Measurements from ENCODE around the gene PHETA2. TPM values are rescaled to one million over a fixed set of nuclear protein-coding genes. Genes with fewer than 3 reads are reported as not detected.
"Not testable (repeated sequence)": the region's sequence is repeated elsewhere in the genome, so short reads cannot be mapped to it uniquely, and the experiment has no call there.

The PHETA2 gene
- total RNA-seq, 4 donors from 2014 or later = 6.3 to 14.5 (median 9.5) TPM

- Histone ChIP-seq H3K27ac (peak within 1 kb of the TSS; percentile 90 to 96 (median 92)), H3K4me1 (peaks cover 25 to 64% (median 26%) of the 10 kb centered on the region in 3 donors), H3K4me3 (peak within 1 kb of the TSS; percentile 51 to 84 (median 68)), H3K9me3 (no peaks in the 10 kb centered on the region), H3K27me3 (no peaks in the 10 kb centered on the region), H3K36me3 (peaks cover 8 to 30% (median 11%) of the 10 kb centered on the region in 3 donors)
- intact Hi-C loops (cut with DNase I) = no loop called here
- TF ChIP-seq, protein P1, sequence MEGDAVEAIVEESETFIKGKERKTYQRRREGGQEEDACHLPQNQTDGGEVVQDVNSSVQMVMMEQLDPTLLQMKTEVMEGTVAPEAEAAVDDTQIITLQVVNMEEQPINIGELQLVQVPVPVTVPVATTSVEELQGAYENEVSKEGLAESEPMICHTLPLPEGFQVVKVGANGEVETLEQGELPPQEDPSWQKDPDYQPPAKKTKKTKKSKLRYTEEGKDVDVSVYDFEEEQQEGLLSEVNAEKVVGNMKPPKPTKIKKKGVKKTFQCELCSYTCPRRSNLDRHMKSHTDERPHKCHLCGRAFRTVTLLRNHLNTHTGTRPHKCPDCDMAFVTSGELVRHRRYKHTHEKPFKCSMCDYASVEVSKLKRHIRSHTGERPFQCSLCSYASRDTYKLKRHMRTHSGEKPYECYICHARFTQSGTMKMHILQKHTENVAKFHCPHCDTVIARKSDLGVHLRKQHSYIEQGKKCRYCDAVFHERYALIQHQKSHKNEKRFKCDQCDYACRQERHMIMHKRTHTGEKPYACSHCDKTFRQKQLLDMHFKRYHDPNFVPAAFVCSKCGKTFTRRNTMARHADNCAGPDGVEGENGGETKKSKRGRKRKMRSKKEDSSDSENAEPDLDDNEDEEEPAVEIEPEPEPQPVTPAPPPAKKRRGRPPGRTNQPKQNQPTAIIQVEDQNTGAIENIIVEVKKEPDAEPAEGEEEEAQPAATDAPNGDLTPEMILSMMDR (IDR thresholded peaks at IDR 0.05) = no peak
- TF ChIP-seq POLR2A (IDR thresholded peaks at IDR 0.05) = peak in 3 of 4 donors; percentile 62 to 90 (median 70)
- peak; percentile 80 for DNase-seq
- 0 to 1% methylated on average over 8 to 22 of the region's 56 CpGs for WGBS, 2 donors
Observed at GRCh38 chr22:42070517-42071422, 3.3 kb upstream of the PHETA2 start, which contains the start of gene NAGA. Gene NAGA, minus strand, starts transcription at chr22:42070812. Its CDS starts 515 bp downstream, at chr22:42070297.

GRCh38 chr22:42071508-42071907 is 2.5 kb upstream of the PHETA2 start:
- DNase-seq = not testable (repeated sequence)
- Histone ChIP-seq H3K4me3 (peak overlapping the region in 3 of 4 donors; percentile 65 to 84 (median 70)), H3K4me1 (peaks cover 25 to 64% (median 26%) of the 10 kb centered on the region in 3 donors)

DNA sequence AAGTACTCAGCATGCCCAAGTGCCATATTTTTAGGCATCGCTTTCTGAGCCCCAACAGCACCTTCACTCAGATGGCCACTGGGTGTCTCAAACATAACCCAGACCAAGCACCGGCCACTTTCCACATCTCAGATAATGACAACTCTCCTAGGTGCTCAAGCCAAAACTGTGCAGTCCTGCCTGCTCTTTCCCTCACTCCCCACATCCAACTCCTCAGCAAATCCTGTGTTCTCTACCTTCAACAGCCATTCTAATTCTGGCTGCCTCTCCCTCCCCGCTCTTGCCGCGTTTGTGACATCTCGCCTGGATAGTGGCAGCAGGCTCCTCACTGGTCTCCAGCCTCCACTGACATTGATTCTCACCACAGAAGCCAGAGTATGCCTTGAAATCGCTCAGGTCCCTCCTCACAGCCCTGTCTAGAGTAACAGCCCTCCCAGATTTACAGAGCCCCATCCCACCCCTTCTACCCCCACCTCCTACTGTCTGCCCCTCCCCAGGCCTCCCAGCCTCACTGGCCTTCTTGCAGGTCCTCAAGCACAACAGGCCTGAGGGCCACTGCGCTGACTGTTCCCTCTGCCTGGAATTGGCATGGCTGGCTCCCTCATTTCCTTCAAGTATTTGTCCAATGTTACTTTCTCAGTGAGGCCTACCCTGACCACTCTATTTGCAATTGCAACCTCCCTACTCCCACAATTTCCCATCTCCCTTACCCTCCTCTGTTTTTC is 1.3 kb upstream of the PHETA2 start:
- no peaks in the 10 kb centered on the region for H3K9me3 ChIP-seq
- H3K4me1 ChIP-seq = peaks cover 25 to 73% (median 26%) of the 10 kb centered on the region in 3 donors
- no peak for DNase-seq
- 80 to 87% methylated on average over 8 of the region's 8 CpGs for WGBS, 2 donors
- TF ChIP-seq, protein P1 (IDR thresholded peaks at IDR 0.05) = no peak
- TF ChIP-seq POLR2A (IDR thresholded peaks at IDR 0.05) = no peak
- intact Hi-C loops (cut with DNase I) = no loop called here
- peaks cover 0 to 29% (median 5%) of the 10 kb centered on the region in 3 donors for H3K36me3 ChIP-seq
- H3K27me3 ChIP-seq = no peaks in the 10 kb centered on the region
- H3K27ac ChIP-seq = no peak overlapping the region
- no peak overlapping the region for H3K4me3 ChIP-seq

More at GRCh38 chr22:42071508-42071907, 2.5 kb upstream of the PHETA2 start:
- H3K36me3 ChIP-seq = peaks cover 4 to 29% (median 9%) of the 10 kb centered on the region in 3 donors
- H3K27ac ChIP-seq = peak overlapping the region in 3 of 4 donors; percentile 90 to 96 (median 91)
- H3K27me3 ChIP-seq; H3K9me3 ChIP-seq; intact Hi-C loops (cut with DNase I): not testable (repeated sequence)
- WGBS, 2 donors = 48 to 67% methylated on average over 7 of the region's 7 CpGs

DNA sequence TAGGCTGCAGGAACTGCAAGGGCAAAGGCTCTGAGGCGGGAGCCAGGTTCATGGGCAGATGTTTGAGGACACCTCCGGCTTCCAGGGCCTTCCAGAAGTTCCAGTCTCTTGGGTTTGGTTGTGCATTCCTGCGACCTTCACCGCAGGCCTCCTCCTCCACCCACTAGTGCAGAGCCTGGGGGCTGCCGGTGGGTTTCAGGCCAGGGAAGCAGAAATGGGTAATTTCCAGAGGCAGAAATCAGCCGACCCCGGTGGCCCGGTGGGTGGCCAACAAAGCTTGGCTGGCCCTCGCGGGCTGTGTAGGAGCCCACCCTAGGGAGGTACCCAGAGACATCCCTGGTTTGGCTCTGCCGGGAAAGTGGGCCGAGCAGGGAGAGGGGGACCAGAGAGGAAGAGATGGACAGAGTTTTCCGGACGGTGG is 417 bp upstream of the PHETA2 start:
- Histone ChIP-seq H3K9me3 (no peaks in the 10 kb centered on the region), H3K4me3 (peak overlapping the region; percentile 65 to 89 (median 84)), H3K27me3 (no peaks in the 10 kb centered on the region), H3K36me3 (peaks cover 0 to 28% (median 5%) of the 10 kb centered on the region in 3 donors), H3K4me1 (peaks cover 29 to 80% (median 32%) of the 10 kb centered on the region in 3 donors), H3K27ac (peak overlapping the region; percentile 89 to 97 (median 94))
- intact Hi-C loops (cut with DNase I) = no loop called here
- TF ChIP-seq POLR2A (IDR thresholded peaks at IDR 0.05) = no peak
- TF ChIP-seq, protein P1 (IDR thresholded peaks at IDR 0.05) = no peak
- 63 to 90% methylated on average over 2 to 8 of the region's 14 CpGs for WGBS, 2 donors
- DNase-seq = no peak

GRCh38 chr22:42074846-42075676 is 1.0 kb downstream of the PHETA2 start:
- intact Hi-C loops (cut with DNase I) = no loop called here
- Histone ChIP-seq H3K4me3 (peak overlapping the region; percentile 65 to 89 (median 84)), H3K4me1 (peaks cover 30 to 73% (median 31%) of the 10 kb centered on the region in 3 donors)

More at GRCh38 chr22:42074846-42075676, 1.0 kb downstream of the PHETA2 start:
- TF ChIP-seq, protein P1 (IDR thresholded peaks at IDR 0.05) = no peak
- TF ChIP-seq POLR2A (IDR thresholded peaks at IDR 0.05) = no peak
- no peaks in the 10 kb centered on the region for H3K27me3 ChIP-seq
- WGBS, 2 donors = 51 to 69% methylated on average over 7 of the region's 9 CpGs
- no peak for DNase-seq
- peak overlapping the region; percentile 89 to 97 (median 94) for H3K27ac ChIP-seq
- peaks cover 0 to 27% (median 5%) of the 10 kb centered on the region in 3 donors for H3K36me3 ChIP-seq
- H3K9me3 ChIP-seq = no peaks in the 10 kb centered on the region

All from esophagus squamous epithelium (tissue), 5 donors.